Neural cell (in vitro differentiated cells): ENCODE data around the gene RNF144B. TPM values are rescaled to one million over a fixed set of nuclear protein-coding genes. Genes with fewer than 3 reads are reported as not detected.

Experiments used
- H2AFZ ChIP-seq: fragments of 200-600, 300-800 bp; sonication (generic), shearing (Covaris generic); 2 replicates; pipeline ENCODE4 v1.6.0; 2014; ENCODE audit warnings: low read depth, mild to moderate bottlenecking, antibody characterized with exemption, low read length, moderate library complexity
- H3F3A ChIP-seq: fragments of 200-600 bp; shearing (Covaris generic); 2 replicates; pipeline ENCODE4 v1.6.1; 2016; ENCODE audit warnings: mild to moderate bottlenecking, moderate library complexity, mixed read lengths, antibody characterized with exemption, low read length; ENCODE audit not compliant: insufficient read depth, poor library complexity, severe bottlenecking
- H3K27ac ChIP-seq: fragments of 200-600, 300-800 bp; sonication (generic), shearing (Covaris generic); 2 replicates; pipeline ENCODE4 v1.5.1; 2014; ENCODE audit warnings: mild to moderate bottlenecking, low read length, moderate library complexity
- H3K27me3 ChIP-seq: fragments of 300-800, 200-600 bp; sonication (generic), shearing (Covaris generic); 2 replicates; pipeline ENCODE4 v1.6.0; 2014; ENCODE audit warnings: mild to moderate bottlenecking, low read depth, low read length, moderate library complexity; ENCODE audit not compliant: insufficient read depth
- H3K36me3 ChIP-seq: fragments of 300-800, 200-600 bp; sonication (generic), shearing (Covaris generic); 2 replicates; pipeline ENCODE4 v1.5.1; 2014; ENCODE audit warnings: mild to moderate bottlenecking, antibody characterized with exemption, low read length, moderate library complexity; ENCODE audit not compliant: insufficient read depth
- H3K4me2 ChIP-seq: fragments of 300-800, 200-600 bp; sonication (generic), shearing (Covaris generic); 2 replicates; pipeline ENCODE4 v1.6.0; 2014; ENCODE audit warnings: mild to moderate bottlenecking, low read length
- H3K4me3 ChIP-seq: fragments of 300-800, 200-600 bp; sonication (generic), shearing (Covaris generic); 2 replicates; pipeline ENCODE4 v1.5.1; 2014; ENCODE audit warnings: mild to moderate bottlenecking, low read length, moderate library complexity
- H3K79me2 ChIP-seq: fragments of 200-600 bp; shearing (Covaris generic); replicated peaks from 2 replicates; pipeline ENCODE4 v1.6.0; 2014; ENCODE audit warnings: mild to moderate bottlenecking, low read length, moderate library complexity; ENCODE audit not compliant: insufficient read depth
- H3K9ac ChIP-seq: fragments of 300-800, 200-600 bp; sonication (generic), shearing (Covaris generic); 2 replicates; pipeline ENCODE4 v1.6.1; 2016; ENCODE audit warnings: mild to moderate bottlenecking, low read length, mixed read lengths
- H3K9me2 ChIP-seq: fragments of 200-600 bp; shearing (Covaris generic); 2 replicates; pipeline ENCODE4 v1.6.1; 2016; ENCODE audit warnings: mild to moderate bottlenecking, low read length, mixed read lengths; ENCODE audit not compliant: insufficient read depth
- H3K9me3 ChIP-seq: fragments of 200-600, 300-800 bp; sonication (generic), shearing (Covaris generic); 2 replicates; pipeline ENCODE4 v1.6.1; 2016; ENCODE audit warnings: mild to moderate bottlenecking, mixed run types, low read length, moderate library complexity, mixed read lengths
- H4K20me1 ChIP-seq: fragments of 200-600 bp; shearing (Covaris generic); 2 replicates; pipeline ENCODE4 v1.6.1; 2016; ENCODE audit warnings: mild to moderate bottlenecking, mixed run types; ENCODE audit not compliant: insufficient read depth
- EP300 ChIP-seq: fragments of 450-650 bp; conservative IDR thresholded peaks from 2 replicates; pipeline ENCODE4 v1.6.1; 2014; ENCODE audit warnings: antibody characterized with exemption, mild to moderate bottlenecking, moderate library complexity; ENCODE audit not compliant: poor library complexity, severe bottlenecking
- EZH2 ChIP-seq: fragments of 200-600, 300-800 bp; shearing (Covaris generic), sonication (generic); IDR thresholded peaks from 2 replicates; pipeline ENCODE4 v1.6.1; 2014; ENCODE audit warnings: antibody characterized with exemption, low read length, borderline replicate concordance, mild to moderate bottlenecking; ENCODE audit not compliant: insufficient read depth, poor library complexity, severe bottlenecking
- MXI1 ChIP-seq: fragments of 450-650 bp; conservative IDR thresholded peaks from 2 replicates; pipeline ENCODE4 v1.6.1; 2014; ENCODE audit warnings: antibody characterized with exemption, mild to moderate bottlenecking; ENCODE audit not compliant: poor library complexity, severe bottlenecking
- POLR2AphosphoS5 ChIP-seq: IDR thresholded peaks from 2 replicates; pipeline ENCODE4 v1.6.1; 2012
- RAD21 ChIP-seq: fragments of 450-650 bp; conservative IDR thresholded peaks from 2 replicates; pipeline ENCODE4 v1.6.1; 2014; ENCODE audit warnings: antibody characterized with exemption, mild to moderate bottlenecking, moderate library complexity
- SMC3 ChIP-seq: fragments of 450-650 bp; conservative IDR thresholded peaks from 2 replicates; pipeline ENCODE4 v1.6.1; 2014; ENCODE audit warnings: antibody characterized with exemption, mild to moderate bottlenecking, moderate library complexity; ENCODE audit not compliant: poor library complexity
- TAF1 ChIP-seq: IDR thresholded peaks from 2 replicates; pipeline ENCODE4 v1.6.1; 2012; ENCODE audit warnings: low read depth
- polyA plus RNA-seq: library from polyadenylated mRNA; depleted of rRNA; stranded (reverse); fragments of >200 nt; gene quantifications from 2 replicates; pipeline ENCODE4 v1.2.3, GENCODE V29; 2014
- TF ChIP-seq, protein P1 (sequence below): IDR thresholded peaks from 2 replicates; pipeline ENCODE4 v1.6.1; 2012; ENCODE audit warnings: borderline replicate concordance
- TF ChIP-seq, protein P2 (sequence below): fragments of 450-650 bp; IDR thresholded peaks from 2 replicates; pipeline ENCODE4 v1.5.1; 2014; ENCODE audit warnings: antibody characterized with exemption, mild to moderate bottlenecking, moderate library complexity; ENCODE audit not compliant: poor library complexity, severe bottlenecking

The RNF144B gene
- polyA plus RNA-seq, 1 donor from 2014 or later: 0.15 TPM

- Histone ChIP-seq H3K4me2 (no peak overlapping the region), H3K79me2 (no peaks in the 10 kb centered on the region), H3K4me3 (no peak overlapping the region), H4K20me1 (no peaks in the 10 kb centered on the region), H3F3A (no peaks in the 10 kb centered on the region), H2AFZ (no peak overlapping the region), H3K36me3 (no peaks in the 10 kb centered on the region), H3K27ac (no peak overlapping the region), H3K9ac (no peak overlapping the region), H3K9me3 (no peaks in the 10 kb centered on the region), H3K9me2 (no peaks in the 10 kb centered on the region), H3K27me3 (no peaks in the 10 kb centered on the region)
- TF ChIP-seq EP300 (no peak), MXI1 (no peak), TAF1 (no peak), POLR2AphosphoS5 (no peak), RAD21 (no peak), EZH2 (no peak), SMC3 (no peak)
- TF ChIP-seq, protein P1, sequence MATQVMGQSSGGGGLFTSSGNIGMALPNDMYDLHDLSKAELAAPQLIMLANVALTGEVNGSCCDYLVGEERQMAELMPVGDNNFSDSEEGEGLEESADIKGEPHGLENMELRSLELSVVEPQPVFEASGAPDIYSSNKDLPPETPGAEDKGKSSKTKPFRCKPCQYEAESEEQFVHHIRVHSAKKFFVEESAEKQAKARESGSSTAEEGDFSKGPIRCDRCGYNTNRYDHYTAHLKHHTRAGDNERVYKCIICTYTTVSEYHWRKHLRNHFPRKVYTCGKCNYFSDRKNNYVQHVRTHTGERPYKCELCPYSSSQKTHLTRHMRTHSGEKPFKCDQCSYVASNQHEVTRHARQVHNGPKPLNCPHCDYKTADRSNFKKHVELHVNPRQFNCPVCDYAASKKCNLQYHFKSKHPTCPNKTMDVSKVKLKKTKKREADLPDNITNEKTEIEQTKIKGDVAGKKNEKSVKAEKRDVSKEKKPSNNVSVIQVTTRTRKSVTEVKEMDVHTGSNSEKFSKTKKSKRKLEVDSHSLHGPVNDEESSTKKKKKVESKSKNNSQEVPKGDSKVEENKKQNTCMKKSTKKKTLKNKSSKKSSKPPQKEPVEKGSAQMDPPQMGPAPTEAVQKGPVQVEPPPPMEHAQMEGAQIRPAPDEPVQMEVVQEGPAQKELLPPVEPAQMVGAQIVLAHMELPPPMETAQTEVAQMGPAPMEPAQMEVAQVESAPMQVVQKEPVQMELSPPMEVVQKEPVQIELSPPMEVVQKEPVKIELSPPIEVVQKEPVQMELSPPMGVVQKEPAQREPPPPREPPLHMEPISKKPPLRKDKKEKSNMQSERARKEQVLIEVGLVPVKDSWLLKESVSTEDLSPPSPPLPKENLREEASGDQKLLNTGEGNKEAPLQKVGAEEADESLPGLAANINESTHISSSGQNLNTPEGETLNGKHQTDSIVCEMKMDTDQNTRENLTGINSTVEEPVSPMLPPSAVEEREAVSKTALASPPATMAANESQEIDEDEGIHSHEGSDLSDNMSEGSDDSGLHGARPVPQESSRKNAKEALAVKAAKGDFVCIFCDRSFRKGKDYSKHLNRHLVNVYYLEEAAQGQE: no peak
- TF ChIP-seq, protein P2, sequence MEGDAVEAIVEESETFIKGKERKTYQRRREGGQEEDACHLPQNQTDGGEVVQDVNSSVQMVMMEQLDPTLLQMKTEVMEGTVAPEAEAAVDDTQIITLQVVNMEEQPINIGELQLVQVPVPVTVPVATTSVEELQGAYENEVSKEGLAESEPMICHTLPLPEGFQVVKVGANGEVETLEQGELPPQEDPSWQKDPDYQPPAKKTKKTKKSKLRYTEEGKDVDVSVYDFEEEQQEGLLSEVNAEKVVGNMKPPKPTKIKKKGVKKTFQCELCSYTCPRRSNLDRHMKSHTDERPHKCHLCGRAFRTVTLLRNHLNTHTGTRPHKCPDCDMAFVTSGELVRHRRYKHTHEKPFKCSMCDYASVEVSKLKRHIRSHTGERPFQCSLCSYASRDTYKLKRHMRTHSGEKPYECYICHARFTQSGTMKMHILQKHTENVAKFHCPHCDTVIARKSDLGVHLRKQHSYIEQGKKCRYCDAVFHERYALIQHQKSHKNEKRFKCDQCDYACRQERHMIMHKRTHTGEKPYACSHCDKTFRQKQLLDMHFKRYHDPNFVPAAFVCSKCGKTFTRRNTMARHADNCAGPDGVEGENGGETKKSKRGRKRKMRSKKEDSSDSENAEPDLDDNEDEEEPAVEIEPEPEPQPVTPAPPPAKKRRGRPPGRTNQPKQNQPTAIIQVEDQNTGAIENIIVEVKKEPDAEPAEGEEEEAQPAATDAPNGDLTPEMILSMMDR: no peak
Measured at GRCh38 chr6:18441251-18441979, 54.3 kb downstream of the RNF144B start.

GRCh38 chr6:18444111-18444510, 57.0 kb downstream of the RNF144B start:
- no peaks in the 10 kb centered on the region for H4K20me1 ChIP-seq
- H3F3A ChIP-seq: no peaks in the 10 kb centered on the region
- H3K9me3 ChIP-seq: no peaks in the 10 kb centered on the region
- no peaks in the 10 kb centered on the region for H3K79me2 ChIP-seq
- no peaks in the 10 kb centered on the region for H3K27me3 ChIP-seq
- no peaks in the 10 kb centered on the region for H3K36me3 ChIP-seq
- no peak overlapping the region for H2AFZ ChIP-seq
- no peak overlapping the region for H3K4me3 ChIP-seq
- H3K9me2 ChIP-seq: no peaks in the 10 kb centered on the region
- H3K4me2 ChIP-seq: no peak overlapping the region
- no peak overlapping the region for H3K27ac ChIP-seq
- TF ChIP-seq POLR2AphosphoS5: no peak
- TF ChIP-seq, protein P1: no peak
- TF ChIP-seq EP300: no peak
- TF ChIP-seq TAF1: no peak
- TF ChIP-seq, protein P2: no peak
- TF ChIP-seq SMC3: no peak
- TF ChIP-seq RAD21: no peak
- TF ChIP-seq MXI1: no peak
- TF ChIP-seq EZH2: no peak
- H3K9ac ChIP-seq: no peak overlapping the region
